HUDEP-2 (cell line): ENCODE results near the gene FHOD3.
"Not testable (repeated sequence)": the region's sequence is repeated elsewhere in the genome, so short reads cannot be mapped to it uniquely, and the experiment has no call there.

Experiments
- DNase-seq, 76 experiments: peaks; one replicate each; lab custom pipeline; 2025; ENCODE audit not compliant: unreplicated experiment in 76 of 76; lab: John Stamatoyannopoulos, UW

Gene FHOD3

DNA sequence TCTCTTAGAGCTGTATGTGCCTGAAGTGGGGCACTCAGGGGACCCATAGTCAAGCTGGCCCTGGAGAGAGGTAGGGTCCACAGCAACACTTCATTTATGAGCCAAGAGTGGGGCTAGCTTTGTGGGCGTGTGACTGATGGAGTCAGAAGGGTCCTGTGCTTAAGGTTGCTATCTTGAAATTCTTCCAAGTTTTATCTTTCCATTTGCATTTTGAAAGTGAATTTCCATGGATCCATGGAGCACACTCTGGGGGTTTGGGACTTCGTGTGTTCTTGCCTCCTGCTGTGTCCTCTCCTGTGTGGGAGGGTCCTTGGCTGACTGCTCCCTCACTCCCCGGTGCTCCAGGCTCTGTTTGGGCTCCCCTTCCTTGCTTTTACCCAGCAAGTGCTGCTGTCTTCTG, 50.8 kb downstream of the FHOD3 start:
- no peak for DNase-seq

DNA sequence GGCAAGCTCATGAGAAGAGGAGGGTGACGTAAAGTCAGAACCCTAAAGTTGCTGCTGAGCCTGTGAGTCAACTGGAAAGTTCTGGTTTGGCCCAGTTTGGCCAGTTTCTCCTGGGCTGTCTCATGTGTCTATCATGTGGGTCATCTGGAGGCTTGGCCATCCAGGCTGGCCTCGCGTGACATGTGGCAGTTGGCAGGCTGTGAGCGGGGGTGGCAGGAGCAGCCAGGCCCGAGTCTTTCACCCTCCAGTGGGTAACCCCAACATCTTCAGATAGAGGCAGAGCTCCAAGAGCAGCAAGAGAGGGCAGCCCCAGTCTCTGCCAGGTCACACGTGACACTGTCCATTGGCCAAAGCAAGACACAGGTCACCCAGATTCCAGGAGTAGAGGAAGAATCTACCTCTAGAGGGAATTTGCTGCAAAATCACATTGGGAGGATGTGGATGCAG, 51.5 kb downstream of the FHOD3 start:
- no peak for DNase-seq

DNA sequence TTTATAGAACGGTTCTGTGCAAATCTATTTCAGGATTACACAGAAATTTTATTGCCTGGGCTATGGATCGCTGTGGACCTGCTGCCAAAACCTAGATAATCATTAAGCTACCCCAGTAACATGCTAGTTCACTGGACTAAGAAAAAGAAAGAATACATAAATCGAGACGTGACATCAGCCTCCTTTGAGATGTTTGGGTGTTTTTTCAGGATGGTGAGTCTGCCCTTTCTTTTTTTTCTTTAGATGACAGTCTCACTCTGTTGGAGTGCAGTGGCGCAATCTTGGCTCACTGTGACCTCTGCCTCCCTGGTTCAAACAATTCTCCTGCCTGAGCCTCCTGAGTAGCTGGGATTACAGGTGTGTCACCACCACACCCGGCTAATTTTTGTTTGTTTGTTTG, 52.0 kb downstream of the FHOD3 start:
- DNase-seq: no peak

DNA sequence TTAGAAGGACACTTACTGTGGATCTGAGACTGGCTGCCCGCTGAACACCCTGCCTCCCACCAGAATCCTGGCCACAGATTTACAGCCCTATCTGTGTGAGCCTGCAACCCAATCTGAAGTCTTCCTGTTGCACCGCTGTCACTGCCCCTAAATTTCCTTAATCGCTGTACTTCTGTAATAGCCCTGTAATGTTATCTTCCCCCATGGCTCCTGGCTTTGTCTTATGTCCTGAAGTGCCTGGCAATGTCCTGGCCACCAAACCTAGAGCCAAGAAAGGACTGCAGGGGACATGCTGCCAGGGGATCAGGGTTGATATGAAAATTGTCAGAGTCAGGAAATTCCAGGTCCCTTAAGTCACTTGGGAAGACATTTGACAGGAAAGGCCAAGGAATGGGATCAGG, 52.7 kb downstream of the FHOD3 start:
- no peak for DNase-seq

DNA sequence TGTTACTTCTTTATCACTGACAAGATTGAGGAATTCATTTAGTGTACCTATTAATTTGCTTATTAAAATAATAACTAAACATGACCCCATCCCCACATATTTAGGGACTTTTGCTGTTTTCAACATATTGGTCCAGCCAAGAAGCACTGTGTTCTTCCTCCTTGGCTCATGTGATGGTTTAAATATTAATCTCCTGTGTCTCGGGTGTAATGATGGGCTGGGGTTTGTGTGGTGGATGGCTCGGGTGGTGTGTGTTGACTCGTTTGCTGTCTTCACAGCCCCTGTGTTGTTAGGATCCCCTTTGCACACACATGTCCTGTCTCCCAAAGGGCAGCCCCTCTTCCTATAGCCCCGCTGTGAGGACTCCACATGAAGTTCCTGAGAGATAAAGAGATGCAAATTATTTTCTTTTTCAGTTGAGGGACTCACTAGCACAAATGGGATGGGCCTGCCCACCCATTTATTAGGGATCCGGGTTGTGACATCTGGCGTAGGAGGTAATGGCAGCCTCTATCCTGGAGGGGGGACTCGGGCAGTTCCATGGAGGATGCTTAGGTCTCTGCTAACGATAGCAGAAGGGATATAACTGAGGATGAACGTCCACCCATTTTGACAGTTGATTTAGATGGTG, 53.4 kb downstream of the FHOD3 start:
- DNase-seq: no peak

DNA sequence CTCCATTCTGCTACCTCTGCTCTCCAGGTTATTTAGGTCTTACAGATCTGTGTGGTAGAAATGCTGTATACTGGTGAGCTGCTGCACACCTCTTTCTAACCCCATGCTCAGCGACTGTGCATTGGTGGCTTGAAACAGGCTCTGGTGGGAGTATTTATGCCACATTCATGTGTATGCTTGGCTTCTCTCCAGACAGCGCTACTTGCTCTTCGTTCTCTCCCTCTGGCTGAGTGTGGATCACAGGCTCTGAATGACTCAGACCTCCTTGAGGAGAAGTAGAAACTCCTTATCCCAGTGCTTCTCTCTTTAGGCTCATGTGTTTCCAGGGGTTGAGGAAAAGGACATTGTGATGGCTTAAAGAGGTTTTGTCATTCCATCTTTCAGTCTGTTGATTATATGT, 54.9 kb downstream of the FHOD3 start:
- DNase-seq: no peak

DNA sequence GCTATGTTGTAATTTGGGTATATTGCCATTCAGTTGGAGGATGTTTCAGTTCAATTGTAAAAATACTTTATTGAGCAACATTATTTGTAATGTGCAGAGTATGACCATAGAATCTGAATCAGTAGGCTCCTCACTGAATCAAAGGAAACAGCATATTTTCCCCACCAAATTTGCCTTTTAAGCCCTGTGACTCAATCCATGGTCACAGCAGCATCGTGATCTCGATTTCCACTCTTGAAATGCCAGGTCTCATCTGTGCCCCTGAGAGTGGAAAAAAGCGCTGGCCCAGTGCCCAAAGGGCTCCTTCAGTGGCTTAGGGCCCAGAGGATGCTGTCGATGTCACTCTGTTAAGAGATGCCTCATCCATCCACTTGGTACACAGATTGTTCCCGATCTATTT, 57.5 kb downstream of the FHOD3 start:
- no peak for DNase-seq

DNA sequence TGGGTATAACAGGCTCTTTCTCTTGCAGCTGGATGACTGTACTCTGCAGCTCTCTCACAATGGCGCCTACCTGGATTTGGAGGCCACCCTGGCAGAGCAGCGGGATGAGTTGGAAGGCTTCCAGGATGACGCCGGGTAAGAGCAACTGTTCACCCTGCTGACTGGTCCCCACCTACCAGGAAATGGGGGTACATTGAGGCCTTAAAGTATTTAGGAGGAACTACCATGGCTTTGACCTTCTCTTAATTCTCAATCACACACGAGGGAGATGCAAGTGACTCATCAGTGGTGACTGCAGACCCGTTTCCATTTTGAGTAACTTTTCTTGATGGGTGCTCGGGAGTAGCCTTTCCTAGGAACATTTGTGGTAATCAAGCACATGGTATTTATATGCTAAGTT, 58.0 kb downstream of the FHOD3 start:
- DNase-seq: no peak

DNA sequence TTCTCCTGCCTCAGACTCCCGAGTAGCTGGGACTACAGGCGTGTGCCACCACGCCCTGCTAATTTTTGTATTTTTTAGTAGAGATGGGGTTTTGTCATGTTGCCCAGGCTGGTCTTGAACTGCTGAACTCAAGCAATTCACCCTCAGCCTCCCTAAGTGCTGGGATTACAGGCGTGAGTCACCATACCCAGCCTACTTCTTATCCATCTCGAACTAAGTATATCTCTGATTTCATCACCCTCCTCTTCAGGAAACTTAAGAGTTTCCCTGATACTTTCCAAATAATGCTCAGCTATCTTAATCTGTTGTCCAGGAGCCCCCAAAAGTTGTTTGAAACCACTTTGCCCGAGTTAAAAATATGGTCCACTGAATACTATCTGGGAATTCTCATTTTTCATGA, 59.2 kb downstream of the FHOD3 start:
- not testable (repeated sequence) for DNase-seq

DNA sequence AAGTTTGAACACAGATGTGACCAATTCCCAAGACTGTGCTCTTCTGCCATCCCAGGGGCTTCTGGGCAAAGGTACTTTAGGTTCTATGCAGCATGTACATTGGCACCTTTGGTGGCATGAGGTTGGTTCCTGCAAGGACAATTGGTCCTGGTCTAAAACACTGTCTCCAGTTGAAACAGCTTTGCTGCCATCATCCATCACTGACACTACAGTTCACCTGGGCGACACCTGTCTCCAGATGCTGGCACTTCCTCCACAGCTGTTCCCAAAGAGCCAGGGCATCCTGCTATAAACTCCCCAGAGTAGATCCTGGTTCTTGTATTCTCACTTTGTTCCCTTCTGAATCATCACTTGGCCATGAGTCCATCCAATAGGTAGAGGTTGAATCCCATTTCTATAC, 60.6 kb downstream of the FHOD3 start:
- DNase-seq: no peak

DNA sequence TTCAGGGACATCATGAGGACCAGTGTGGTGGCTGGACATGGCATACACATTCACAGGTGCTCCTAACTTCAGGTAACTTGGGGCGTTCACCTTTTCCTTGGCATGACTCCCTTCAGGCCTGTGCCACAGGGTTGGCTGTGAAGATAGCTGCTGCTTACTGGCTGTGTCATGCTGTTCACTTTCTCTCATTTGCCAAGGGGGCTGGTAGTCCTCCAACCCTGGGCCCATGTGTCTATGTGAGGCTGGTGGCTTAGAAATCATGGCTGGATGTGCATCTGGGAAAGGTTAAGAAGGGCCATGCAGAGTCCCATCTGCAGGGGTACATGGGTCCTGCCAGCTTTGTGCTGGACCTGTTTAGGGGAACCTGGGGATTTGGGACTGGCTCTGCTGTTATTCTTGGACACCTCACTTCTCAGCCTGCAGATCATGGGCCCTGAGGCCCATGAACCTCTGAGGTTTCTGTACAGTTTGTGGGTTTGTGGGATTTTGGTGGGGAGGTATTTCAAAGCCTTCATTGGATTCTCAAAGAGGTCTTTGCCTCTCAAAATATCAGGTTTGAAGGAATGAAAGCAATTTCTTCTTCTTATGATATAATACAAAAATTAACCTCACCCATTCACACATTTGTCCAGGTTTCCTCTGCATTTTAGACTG, 62.9 kb downstream of the FHOD3 start:
- DNase-seq: no peak

DNA sequence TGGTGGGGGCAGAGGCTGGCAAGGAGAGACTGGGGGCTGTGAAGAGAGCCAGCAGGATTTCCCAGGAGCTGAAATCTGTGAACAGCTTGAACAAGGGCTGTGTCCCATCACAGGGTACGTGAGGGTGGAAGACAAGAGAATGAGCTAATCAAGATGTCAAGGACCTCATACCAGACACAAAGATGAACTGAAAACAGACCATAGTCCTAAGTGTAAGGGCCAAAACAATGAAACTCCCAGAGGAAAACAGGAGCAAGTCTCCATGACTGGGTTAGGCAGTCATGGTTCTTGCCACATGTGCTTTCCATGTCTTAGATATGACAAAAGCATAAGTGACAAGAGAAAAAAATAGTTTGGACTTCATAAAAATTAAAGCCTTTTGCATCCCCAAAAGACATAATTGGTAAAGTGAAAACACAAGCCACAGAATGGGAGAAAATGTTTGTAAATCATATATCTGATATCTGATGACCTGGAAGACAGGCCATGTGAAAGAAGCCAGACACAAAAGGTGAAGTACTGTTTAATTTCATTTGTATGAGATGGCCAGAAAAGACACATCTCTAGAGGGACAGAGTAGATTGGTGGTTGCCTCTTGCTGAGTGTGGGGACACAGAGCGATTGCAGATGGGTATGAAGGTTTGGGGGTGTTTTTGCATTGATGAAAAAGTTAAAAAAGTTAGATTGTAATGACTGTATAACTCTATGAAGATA, 67.6 kb downstream of the FHOD3 start:
- no peak for DNase-seq

DNA sequence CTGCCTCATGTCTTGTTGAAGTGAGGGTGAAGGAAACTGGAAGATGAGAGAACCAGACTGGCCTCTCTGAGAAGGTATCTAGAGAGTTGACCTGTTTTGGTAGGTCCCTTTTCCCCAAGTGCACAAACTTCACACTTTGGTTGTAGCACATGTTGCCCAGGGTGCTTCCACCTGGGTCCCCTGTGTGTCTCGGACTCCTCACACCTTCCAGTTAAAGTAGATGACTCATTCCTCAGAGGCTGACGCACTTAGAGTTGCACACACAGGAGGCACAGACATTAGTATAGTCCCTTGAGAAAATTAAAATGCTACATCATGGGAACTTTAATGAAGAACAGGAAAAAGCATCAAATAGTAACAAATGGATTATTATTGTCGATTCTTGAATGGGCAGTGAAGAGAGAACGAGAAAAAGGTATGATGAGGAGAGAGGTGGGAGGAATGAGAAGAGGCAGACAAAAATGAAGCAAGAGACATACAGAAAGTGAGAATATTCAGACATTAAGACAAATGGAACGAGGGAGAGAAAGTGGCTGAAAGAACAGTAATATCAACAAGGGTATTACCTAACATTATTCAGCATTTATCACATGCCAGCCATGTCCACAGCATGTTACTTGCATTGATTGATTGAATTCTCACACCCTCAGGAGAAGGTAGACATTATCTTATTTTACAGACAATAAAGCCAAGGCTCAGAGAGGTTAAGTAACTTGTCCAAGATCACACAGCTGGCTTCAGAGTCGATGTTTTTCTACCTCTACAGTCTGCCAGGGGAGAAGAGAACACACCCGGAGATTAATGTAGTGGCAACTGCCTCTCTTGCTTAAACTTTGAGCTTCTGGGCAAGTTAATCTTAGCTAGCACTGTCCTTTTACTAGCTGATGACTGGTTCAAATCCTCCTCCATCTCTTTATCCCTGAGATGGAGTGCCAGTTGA, 68.6 kb downstream of the FHOD3 start:
- no peak for DNase-seq

DNA sequence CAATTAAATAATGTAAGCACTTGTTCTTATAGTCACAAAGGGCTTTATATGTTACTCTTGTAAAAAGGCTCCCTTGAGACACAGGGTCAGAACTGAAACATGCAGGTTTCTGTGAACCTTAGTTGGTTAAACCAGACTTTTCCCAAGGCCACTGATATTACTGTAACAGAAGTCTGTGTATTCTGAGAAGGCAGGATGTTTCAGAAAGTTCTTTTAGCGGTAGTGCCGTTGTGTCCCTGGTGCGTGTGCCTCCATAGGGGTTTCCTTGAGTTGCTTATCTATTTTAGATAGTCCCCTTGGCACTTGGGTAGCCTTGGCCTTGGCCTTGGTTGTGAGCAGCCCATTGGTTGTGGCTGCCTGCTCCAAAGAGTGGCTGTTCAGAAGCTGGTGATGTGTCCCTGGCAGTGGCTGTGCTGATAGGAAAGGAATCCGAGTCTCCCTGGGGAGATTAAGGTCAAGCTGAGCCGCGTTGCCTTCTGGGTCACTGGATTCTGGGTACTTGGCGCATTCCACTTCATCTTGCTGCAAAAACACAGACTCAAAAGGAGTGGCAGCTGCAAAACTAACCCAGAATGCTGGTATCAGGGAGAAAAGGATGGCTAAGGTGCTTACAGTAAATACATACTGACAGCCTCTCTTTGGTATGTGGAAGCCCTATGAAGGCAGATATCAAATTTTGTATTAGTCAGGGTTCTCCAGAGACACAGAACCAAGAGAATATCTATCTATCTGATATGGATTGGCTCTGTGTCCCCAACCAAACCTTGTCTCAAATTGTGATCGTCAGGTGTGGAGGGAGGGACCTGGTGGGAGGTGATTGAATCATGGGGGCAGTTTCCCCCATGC, 69.7 kb downstream of the FHOD3 start:
- DNase-seq: no peak

DNA sequence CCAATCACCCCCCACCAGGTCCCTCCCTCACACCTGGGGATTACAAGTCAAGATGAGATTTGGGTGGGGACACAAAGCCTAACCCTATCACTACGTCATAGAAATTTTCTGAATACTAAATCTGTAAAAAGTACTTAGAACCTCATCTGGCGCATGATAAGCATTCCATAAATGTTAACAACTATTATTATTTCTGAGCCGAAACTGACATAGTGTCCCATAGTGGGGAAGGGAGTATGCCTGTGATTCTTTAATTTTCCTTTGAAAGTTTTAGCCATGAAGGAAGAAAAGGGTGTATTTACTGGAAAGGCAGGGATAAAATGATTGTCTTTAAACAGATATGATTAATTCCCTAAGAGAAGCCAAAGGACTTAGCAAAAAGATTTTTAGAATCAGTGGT, 71.4 kb downstream of the FHOD3 start:
- DNase-seq: no peak

DNA sequence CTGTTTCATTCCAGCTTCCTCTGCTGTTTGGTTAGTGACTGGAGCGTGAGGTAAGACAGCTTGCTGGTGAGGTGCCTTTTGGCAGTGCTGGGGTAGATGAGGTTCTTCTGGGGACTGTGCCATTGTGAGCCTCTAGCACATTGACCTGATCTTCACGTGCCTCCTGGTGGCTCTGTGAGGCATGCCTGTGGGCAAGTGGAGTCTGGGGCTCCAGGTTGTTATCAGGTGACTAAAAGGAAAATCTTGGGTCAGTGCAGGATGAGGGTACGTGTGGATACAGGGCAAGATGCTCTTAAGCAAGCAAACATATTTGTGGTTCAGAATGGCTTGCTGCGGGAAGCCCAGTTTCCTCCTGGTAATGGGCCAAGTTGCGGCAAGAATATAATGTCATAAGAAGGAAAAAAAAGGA, 75.4 kb downstream of the FHOD3 start:
- no peak for DNase-seq

DNA sequence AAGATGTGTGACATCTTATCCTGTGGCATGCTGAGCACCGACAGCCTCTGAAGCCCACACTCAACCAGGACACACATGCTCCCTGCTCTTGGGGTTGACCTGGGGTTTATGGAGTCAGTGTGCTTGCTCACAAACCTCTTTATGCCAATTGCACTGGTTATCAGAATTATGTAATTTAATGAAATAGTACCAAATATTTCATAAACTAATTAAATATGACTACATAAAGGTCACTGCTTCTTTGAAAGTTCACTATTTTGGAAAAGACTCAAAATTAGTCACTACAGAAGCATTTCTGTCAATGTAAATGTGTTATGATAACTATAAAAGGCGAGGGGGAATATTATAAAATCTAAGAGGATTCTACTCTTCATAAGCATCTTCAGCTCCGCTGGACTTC, 76.7 kb downstream of the FHOD3 start:
- DNase-seq: no peak

DNA sequence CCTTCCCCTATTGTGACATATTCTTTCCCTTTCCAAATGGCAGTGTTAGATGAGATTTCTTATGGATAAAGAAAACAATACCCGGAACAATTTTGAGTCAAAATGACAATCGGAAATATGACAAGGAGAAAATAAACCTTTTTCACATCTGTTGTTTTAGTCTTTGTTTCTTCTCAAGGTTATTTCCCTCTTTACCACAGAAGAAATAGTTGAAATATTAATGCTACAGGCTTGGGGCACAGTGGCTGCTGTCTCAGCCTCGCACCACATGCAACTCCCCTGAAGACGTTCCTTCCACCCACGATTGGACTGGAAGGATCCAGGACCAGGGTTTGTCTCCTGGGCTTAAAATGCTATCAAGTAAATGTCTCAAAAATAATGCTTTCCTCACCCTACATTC, 77.6 kb downstream of the FHOD3 start:
- no peak for DNase-seq

DNA sequence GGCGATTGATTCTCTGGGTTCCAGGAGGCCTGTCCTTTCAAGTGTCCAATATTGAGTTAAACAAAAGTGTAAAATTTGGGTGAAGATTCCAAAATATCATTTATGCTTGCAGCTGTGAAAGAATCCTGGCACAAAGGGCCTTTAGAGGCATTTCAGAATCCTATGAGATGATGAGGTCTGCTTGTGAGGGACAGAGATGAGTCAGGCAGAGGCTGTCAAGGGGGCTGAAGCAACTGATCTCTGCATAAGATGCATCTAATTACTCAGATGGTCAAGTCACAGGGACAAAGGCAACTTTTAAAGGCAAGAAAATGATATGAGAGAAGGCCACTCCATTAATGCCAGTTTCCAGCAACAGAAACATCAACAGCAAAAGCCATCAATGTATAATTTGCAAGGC, 78.8 kb downstream of the FHOD3 start:
- no peak for DNase-seq

DNA sequence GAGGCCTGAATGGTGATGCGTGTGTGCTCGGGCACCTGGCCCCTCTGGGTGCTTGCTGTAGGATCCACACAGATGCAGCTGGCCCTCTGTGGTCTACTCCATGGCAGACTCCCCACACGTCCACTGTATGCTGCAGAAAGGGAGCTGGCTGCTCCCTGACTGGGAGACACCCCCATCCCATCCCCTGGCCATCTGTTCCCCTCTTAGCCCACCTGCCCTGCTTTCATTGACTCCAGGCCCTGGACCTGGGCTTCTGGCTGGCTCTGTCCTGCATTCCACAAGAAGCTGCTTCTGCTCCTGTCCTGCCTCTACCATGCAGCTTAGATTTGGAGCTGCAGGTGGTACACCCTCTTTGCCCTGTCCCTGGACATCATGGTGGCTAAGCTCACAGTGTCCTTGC, 80.1 kb downstream of the FHOD3 start:
- DNase-seq: no peak
